Gastrocnemius medialis (tissue), 4 donors: ENCODE measurements around the gene MOGAT2.

Experiments
- CTCF ChIP-seq, 5 experiments: fragments of 450-650 bp in 3 of 5; fragments of 200-600 bp in 2 of 5; sonication (generic) in 2 of 5; IDR thresholded peaks in 4 of 5; conservative IDR thresholded peaks in 1 of 5; 1 replicate in 4 of 5; 2 replicates in 1 of 5; pipeline ENCODE4 v1.5.1; 2016 to 2019; ENCODE audit warnings: antibody characterized with exemption in 5 of 5, mild to moderate bottlenecking in 3 of 5, moderate library complexity in 3 of 5
- POLR2A ChIP-seq, 2 donors: fragments of 450-650 bp; IDR thresholded peaks; one replicate each; pipeline ENCODE4 v1.6.1; 2017; ENCODE audit warnings: antibody characterized with exemption in 2 of 2, mild to moderate bottlenecking in 2 of 2, moderate library complexity in 2 of 2

GRCh38 chr11:75780888-75781287, 63.2 kb downstream of the MOGAT2 start:
- TF ChIP-seq POLR2A (IDR thresholded peaks at IDR 0.05) (no peak), CTCF (IDR thresholded peaks at IDR 0.05 in 4 of 5, conservative IDR thresholded peaks at IDR 0.05 in 1 of 5) (no peak)
